HepG2 (cell line): Measurements from ENCODE around the gene LRRC8C. TPM values are rescaled to one million over a fixed set of nuclear protein-coding genes. Genes with fewer than 3 reads are reported as not detected.

Source experiments
- REXO4 ChIP-seq: sonication (generic); formaldehyde crosslinking; IDR thresholded peaks from 2 replicates; pipeline ENCODE4 v1.8.0; 2022; ENCODE audit warnings: missing genetic modification reagents, mild to moderate bottlenecking, borderline replicate concordance
- SNAPC4 ChIP-seq: sonication (generic); formaldehyde crosslinking; IDR thresholded peaks from 2 replicates; pipeline ENCODE4 v1.4.0; 2020; ENCODE audit warnings: mild to moderate bottlenecking, missing genetic modification reagents
- TAF15 ChIP-seq: fragments of 200-400 bp; formaldehyde crosslinking; IDR thresholded peaks from one replicate; pipeline ENCODE4 v1.6.1; 2018; ENCODE audit warnings: mild to moderate bottlenecking, low read depth, low read length; ENCODE audit not compliant: poor library complexity, severe bottlenecking
- USF2 ChIP-seq, 2 experiments: sonication (generic) in 1 of 2; formaldehyde crosslinking in 1 of 2; IDR thresholded peaks; 2 replicates each; pipeline versions ENCODE4 v1.5.1 to v1.6.1; 2011 to 2020; ENCODE audit warnings: borderline replicate concordance in 1 of 2, low read depth in 1 of 2, low read length in 1 of 2, mild to moderate bottlenecking in 1 of 2, missing genetic modification reagents in 1 of 2, moderate library complexity in 1 of 2
- ZNF225 ChIP-seq: sonication (generic); formaldehyde crosslinking; IDR thresholded peaks from 2 replicates; pipeline ENCODE4 v1.4.0; 2020; ENCODE audit warnings: mild to moderate bottlenecking, missing genetic modification reagents
- ZNF335 ChIP-seq: sonication (generic); formaldehyde crosslinking; IDR thresholded peaks from 2 replicates; pipeline ENCODE4 v1.4.0; 2020; ENCODE audit warnings: missing genetic modification reagents
- ZNF597 ChIP-seq: sonication (generic); formaldehyde crosslinking; IDR thresholded peaks from 2 replicates; pipeline ENCODE4 v1.5.0; 2020; ENCODE audit warnings: missing genetic modification reagents
- polyA plus RNA-seq, 8 experiments: library from polyadenylated mRNA; depleted of rRNA in 3 of 8; stranded (reverse) in 7 of 8; unstranded in 1 of 8; fragments of >200 nt; fragmentation: Illumina TruSeq in 4 of 8; extraction: Trizol in 4 of 8; gene quantifications; 2 replicates each; pipeline versions ENCODE4 v1.2.1 to v1.2.3, GENCODE V29; 2011 to 2016; ENCODE audit warnings: low read depth in 4 of 8, missing spikeins in 1 of 8, mixed read lengths in 1 of 8; ENCODE audit not compliant: insufficient read depth in 1 of 8
- total RNA-seq, 5 experiments: library from RNA; depleted of rRNA; stranded (reverse); fragments of >200 nt; fragmentation: Illumina TruSeq; extraction: Trizol; gene quantifications; 2 replicates each; pipeline ENCODE4 v1.2.3, GENCODE V29; 2016; ENCODE audit warnings: low read depth in 1 of 5

LRRC8C gene
- total and polyA plus RNA-seq, 2 of the 13 experiments (the other 11 are each of a cell fraction or from before 2014, with no cell fraction given) = 0.22 to 0.32 TPM

DNA sequence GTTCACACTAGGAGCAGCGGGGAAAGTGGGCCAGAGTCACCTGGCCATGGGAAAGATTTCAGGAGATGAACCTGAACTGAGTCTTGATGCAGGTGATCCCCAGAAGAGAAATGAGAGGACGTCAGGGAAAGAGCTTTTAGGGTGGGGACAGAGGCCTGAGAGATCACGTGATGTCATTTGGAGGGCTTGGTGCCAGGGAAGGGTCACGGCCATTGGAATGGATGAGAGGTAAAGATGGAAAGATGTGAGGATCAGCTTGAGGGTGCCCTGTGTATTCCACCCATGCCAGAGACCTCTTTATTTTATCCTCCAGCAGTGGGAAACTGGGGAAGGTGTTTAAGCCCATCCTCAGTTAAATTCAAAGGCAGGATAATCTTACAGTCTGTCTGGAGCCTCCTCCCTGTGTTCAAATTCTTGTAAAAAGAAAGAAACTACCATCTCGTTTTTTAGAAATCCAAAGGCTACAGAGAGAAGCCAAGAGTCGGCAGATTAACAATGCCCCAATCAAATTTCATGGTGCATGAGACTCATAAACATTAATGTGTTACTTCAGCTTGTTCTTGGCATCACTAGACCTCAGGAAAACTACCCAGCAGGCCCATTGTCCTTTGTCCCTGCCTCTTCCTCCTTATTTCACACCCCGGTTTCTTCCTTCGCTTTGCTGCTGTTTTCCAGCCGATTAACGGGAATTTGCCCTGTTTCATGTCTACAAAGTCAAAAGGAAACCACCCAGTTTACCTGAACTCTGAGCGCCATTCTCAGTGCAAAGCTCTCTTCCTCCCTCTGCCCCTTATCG, 94.8 kb downstream of the LRRC8C start (continued):
- TF ChIP-seq SNAPC4 = no peak
- TF ChIP-seq ZNF225 = no peak
- TF ChIP-seq REXO4 = no peak
- TF ChIP-seq ZNF597 = no peak
- no peak for TF ChIP-seq ZNF335
- TF ChIP-seq USF2 (IDR thresholded peaks at IDR 0.05; ENCODE audit: low read depth, low read length) = peak; percentile 32; the same call in 1 of the 2 replicates
- TF ChIP-seq USF2 (CRISPR knock-in tag; IDR thresholded peaks at IDR 0.05; ENCODE audit: borderline replicate concordance) = no peak
- no peak for TF ChIP-seq TAF15
- TF ChIP-seq, all 625 proteins: peak for 2
